CD4-positive, CD25-positive, alpha-beta regulatory T cell (primary cell): ENCODE data around the gene DOCK7. TPM values are rescaled to one million over a fixed set of nuclear protein-coding genes. Genes with fewer than 3 reads are reported as not detected.

Experiments
- polyA plus RNA-seq, 4 donors: library from polyadenylated mRNA; unstranded; fragments of 300-500 nt; fragmentation: Illumina TruSeq; gene quantifications; one replicate each; pipeline ENCODE4 v1.2.3, GENCODE V29; 2021
- total RNA-seq: library from RNA; stranded (reverse); gene quantifications from one replicate; pipeline ENCODE4 v1.2.3, GENCODE V29; 2022

The DOCK7 gene
- total and polyA plus RNA-seq, 5 donors from 2014 or later = 1.8 to 5.8 (median 2.5) TPM

Other genes starting within 250 kb of the DOCK7 start
- gene ANGPTL3, start 90.9 kb downstream of the DOCK7 start, total RNA-seq = not detected
- not detected for gene ANGPTL3, start 90.9 kb downstream of the DOCK7 start, polyA plus RNA-seq
- 5.3 TPM for gene ATG4C, start 95.7 kb upstream of the DOCK7 start, total RNA-seq
- gene ATG4C, start 95.7 kb upstream of the DOCK7 start, polyA plus RNA-seq = 10 to 100 TPM; 10.4 to 16.9 (median 14.2) TPM